GM19455 (cell line): ENCODE measurements around the gene RIF1.

Source experiments
- ATAC-seq: cut with Tn5 transposase; IDR thresholded peaks from one replicate; pipeline ENCODE4 v1.9.1; 2021; ENCODE audit not compliant: unreplicated experiment

The RIF1 gene

GRCh38 chr2:151498178-151498577 lies 88.5 kb downstream of the RIF1 start:
- no peak for ATAC-seq

- ATAC-seq, result no peak
Measured at GRCh38 chr2:151506170-151506569, 96.5 kb downstream of the RIF1 start.

- ATAC-seq, result no peak
Measured at GRCh38 chr2:151508519-151508918, 98.8 kb downstream of the RIF1 start.

- ATAC-seq, result no peak
Measured at GRCh38 chr2:151518802-151519201, 109.1 kb downstream of the RIF1 start.

- no peak for ATAC-seq
Measured at GRCh38 chr2:151520976-151521375, 111.3 kb downstream of the RIF1 start.

- ATAC-seq, result no peak
Measured at GRCh38 chr2:151522556-151522955, 112.9 kb downstream of the RIF1 start.

- no peak for ATAC-seq
Measured at GRCh38 chr2:151523850-151524249, 114.1 kb downstream of the RIF1 start.

- no peak for ATAC-seq
Measured at GRCh38 chr2:151525821-151526373, 116.2 kb downstream of the RIF1 start.

- no peak for ATAC-seq
Measured at GRCh38 chr2:151526572-151527090, 116.9 kb downstream of the RIF1 start.
